ENCODE measurements around the gene SYNCRIP.
A peak's percentile ranks its signal among the peaks of the same experiment; 100 is the strongest.
"Not testable (repeated sequence)": the region's sequence is repeated elsewhere in the genome, so short reads cannot be mapped to it uniquely, and the experiment has no call there.

The SYNCRIP gene

DNA sequence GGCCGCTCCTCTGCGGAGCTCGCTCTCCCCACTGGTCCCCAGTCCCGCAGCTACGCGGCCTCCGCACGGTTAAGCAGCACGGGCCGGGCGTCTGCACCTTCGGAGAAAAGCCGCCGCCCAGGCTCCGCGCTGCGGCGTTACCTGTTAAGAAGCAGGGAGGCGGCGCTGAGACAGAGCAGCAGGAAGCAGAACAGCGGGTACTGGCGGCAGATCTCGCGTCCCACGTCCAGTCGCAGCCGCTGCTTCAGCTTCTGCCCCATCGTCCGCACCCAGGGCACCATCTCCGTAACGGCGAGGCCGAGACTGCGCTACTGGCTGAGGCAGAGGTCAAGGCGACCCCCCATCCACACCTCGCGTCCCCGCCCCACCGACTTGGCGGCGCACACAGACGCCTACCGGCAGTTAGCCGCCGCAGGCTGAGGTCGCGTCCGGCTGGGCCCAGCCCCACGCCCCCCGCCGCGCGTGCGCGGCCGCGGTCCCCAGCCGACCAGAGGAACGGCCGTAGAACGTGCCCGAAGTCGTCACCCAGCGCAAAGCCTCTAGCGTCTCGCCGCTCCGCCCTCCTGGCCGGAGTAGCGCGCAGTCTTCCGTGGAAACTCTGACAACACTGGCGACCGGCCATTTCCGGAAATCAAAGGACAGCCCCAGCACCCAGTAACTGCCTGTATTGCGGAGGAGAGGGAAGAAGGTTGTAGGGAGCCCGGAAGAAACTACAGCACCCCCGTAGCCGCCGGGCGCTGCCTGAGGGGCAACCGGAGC is 49.1 kb downstream of the SYNCRIP start, which contains the start of gene SNX14:
Gene SNX14 (minus strand): TSS at position 421 of the 759 bp plus-strand sequence. CDS start 140 bp downstream, at position 281.
- DNase-seq: peak; percentile 86
- ATAC-seq: peak; percentile 89

GRCh38 chr6:85592033-85592432 is 50.7 kb downstream of the SYNCRIP start:
- ATAC-seq (no peak), DNase-seq (no peak)

GRCh38 chr6:85591207-85591606 is 51.5 kb downstream of the SYNCRIP start:
- no peak for DNase-seq
- no peak for ATAC-seq

DNA sequence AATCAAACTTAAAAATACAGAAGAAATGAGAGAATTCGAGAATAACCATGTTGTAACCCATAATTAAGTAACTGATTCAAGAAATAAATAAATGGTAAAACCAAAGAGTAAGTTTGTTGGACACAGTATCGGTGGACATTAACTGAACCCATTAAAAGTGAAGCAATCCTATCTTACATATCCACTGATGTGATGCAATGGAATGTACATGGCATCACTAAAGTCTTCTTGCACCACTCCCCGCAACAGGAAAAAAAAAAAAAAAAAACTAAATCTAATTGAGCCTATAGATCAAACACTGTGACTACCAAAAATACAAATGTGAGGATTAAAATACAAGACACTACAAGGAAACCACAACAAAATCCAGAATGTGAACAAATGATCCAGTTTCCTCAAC is 56.9 kb downstream of the SYNCRIP start:
- ATAC-seq (no peak), DNase-seq (no peak)

DNA sequence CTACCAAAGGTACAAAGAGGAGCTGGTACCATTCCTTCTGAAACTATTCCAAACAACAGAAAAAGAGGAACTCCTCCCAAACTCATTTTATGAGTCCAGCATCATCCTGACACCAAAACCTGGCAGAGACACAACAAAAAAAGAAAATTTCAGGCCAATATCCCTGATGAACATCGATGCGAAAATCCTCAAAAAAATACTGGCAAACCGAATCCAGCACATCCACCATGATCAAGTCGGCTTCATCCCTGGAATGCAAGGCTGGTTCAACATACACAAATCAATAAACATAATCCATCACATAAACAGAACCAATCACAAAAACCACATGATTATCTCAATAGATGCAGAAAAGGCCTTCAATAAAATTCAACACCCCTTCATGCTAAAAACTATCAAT is 59.9 kb downstream of the SYNCRIP start:
- ATAC-seq, DNase-seq: not testable (repeated sequence)

- DNase-seq (no peak), ATAC-seq (no peak)
Observed at GRCh38 chr6:85581572-85581971, 61.1 kb downstream of the SYNCRIP start.

- DNase-seq: no peak
- ATAC-seq: peak; percentile 32
Observed at GRCh38 chr6:85580878-85581267, 61.8 kb downstream of the SYNCRIP start.

DNA sequence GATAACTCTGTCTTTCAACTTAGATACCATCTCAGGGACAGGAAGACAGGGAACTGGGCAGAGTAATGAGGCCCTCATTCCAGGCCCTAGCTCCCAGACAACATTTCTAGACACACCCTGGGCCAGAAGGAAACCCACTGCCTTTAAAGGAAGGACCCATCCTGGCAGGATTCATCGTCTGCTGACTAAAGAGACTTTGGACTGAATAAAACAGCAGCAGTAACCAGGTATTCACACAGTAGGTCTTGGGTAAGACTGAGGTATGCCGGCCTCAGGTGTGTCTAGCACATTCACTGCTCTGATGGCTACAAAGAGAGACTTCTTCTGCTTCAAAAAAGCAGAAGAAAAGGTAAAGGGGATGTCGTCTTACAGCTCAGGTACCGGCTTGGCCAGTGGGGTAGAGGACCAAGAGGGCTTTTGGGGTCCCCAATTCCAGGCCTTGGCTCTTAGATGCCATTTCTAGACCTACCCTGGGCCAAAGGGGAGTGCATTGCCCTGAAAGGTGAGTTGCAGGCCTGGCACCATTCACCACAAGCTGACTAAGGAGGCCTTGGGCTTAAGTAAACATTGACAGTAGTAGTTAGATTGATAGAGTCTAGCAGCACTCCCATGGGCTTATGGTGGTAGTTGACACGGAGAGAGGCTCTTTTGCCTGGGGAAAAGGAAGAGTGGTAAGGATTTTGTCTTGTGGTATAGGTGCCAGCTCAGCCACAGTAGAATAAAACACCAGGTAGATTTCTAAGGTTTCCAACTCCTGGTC is 62.4 kb downstream of the SYNCRIP start:
- DNase-seq (no peak), ATAC-seq (no peak)

DNA sequence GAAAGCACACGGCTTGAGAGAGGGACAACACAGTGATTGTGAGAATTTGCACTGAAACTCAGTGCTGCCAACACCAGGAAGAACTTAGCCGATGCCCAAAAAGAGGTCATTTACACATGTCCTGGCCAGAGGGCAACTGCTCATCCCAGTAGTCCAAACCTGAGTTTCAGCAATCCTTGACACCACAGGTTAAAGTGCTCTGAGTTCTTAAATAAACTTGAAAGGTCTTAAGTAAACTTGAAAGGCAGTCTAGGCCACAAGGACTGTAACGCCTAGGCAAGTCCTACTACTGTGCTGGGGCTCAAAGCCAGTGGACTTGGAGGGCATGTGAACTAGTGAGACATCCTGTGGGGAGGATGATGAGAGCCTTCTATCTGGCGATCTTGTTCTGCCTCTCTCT is 63.1 kb downstream of the SYNCRIP start:
- no peak for DNase-seq
- no peak for ATAC-seq

DNA sequence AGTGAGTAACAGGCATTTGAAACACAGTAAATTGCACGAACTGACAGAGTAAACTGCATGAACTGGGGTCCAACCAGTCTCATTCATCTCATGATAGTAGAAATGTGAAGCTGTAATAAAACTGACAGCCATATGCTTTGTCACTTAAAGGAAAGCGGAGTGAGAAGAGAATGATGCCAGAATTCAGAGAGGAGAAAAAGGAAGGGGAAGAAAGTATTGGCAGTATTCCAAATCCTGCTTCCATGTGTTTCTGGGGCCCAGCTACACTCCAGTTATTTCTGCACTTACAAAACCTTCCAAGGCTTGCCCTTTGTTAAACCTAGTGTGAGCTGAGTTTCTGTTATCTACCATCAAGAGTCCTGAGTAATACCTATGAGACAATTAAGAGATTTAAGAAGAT is 66.2 kb downstream of the SYNCRIP start:
- ATAC-seq (no peak), DNase-seq (no peak)

- ATAC-seq: no peak
Observed at GRCh38 chr6:85574932-85575598, 67.6 kb downstream of the SYNCRIP start.

DNA sequence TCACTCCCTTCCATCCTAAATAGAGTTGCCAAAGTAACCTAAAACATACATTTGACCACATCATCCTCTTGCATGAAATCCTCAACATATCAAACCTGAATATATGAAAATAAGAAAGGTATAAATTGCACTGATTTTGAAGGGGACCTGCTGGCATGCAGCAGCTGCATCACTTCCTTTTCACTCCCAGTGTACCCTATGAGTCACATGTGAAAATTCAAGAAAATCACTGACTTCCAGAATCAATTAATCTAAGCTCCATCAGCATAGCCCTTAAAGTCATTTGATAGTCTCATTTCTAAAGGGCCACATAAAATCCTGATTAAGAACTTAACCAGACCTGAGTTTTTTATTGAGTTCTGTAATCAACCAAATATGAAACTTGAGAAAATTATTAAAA is 73.4 kb downstream of the SYNCRIP start:
- DNase-seq (no peak), ATAC-seq (no peak)

More at GRCh38 chr6:85574932-85575598, 67.6 kb downstream of the SYNCRIP start:
- DNase-seq: no peak

- no peak for DNase-seq
- no peak for ATAC-seq
Observed at GRCh38 chr6:85568411-85568810, 74.3 kb downstream of the SYNCRIP start.

GRCh38 chr6:85565736-85566135 is 77.0 kb downstream of the SYNCRIP start:
- DNase-seq (no peak), ATAC-seq (no peak)

DNA sequence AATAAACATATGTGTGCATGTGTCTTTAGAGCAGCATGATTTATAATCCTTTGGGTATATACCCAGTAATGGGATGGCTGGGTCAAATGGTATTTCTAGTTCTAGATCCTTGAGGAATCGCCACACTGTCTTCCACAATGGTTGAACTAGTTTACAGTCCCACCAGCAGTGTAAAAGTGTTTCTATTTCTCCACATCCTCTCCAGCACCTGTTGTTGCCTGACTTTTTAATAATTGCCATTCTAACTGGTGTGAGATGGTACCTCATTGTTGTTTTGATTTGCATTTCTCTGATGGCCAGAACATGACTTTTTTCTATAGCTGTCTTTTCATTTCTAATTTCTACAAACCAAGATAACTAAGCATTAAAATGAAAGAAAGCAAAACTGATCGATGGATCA is 78.5 kb downstream of the SYNCRIP start:
- not testable (repeated sequence) for ATAC-seq

More for the DNA sequence above, 78.5 kb downstream of the SYNCRIP start:
- not testable (repeated sequence) for DNase-seq

All from stimulated activated naive CD8-positive, alpha-beta T cell treated with anti-CD3 and anti-CD28 coated beads, Interleukin-15, Interleukin-2, amounts not matched to agents 100 U/mL and 50 U/mL, for 24 hours (primary cell).